ENCODE data around the gene SLC6A12.
A peak's percentile ranks its signal among the peaks of the same experiment; 100 is the strongest.

The SLC6A12 gene

DNA sequence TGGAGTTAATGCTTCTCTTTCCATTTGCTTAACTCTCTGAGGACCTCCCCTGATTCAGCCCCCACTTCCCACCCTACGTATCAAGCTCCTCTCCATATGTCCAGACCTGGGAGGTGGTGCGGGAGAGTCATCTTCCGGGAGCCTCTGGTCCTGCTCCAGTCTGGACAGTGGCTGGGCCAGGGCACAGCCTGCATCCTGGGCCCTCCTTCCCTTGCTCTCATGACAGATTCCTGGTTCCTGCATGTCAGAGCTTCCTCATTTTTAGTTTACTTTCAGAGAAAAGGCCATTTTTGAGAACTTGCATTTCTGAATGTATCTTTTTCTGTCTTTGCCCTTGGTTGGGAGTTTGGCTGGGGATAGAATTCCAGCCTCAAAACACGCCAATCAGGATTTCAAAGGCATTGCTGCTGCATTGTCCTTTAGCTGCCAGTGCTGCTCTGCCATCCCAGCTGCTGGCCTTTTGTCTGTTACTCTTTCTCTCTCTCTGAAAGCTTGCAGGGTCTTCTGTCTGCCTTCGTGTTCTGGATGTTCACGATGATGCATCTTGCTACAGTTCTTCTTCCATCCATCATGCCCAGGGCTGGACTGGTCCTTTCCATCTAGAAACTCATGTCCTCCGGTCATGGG is 54.7 kb downstream of the SLC6A12 start:
- no peaks in the 10 kb centered on the region for H3K9me3 Mint-ChIP-seq
- no peaks in the 10 kb centered on the region for H3K27me3 Mint-ChIP-seq (ENCODE audit: low read depth)
- TF ChIP-seq, protein P1, sequence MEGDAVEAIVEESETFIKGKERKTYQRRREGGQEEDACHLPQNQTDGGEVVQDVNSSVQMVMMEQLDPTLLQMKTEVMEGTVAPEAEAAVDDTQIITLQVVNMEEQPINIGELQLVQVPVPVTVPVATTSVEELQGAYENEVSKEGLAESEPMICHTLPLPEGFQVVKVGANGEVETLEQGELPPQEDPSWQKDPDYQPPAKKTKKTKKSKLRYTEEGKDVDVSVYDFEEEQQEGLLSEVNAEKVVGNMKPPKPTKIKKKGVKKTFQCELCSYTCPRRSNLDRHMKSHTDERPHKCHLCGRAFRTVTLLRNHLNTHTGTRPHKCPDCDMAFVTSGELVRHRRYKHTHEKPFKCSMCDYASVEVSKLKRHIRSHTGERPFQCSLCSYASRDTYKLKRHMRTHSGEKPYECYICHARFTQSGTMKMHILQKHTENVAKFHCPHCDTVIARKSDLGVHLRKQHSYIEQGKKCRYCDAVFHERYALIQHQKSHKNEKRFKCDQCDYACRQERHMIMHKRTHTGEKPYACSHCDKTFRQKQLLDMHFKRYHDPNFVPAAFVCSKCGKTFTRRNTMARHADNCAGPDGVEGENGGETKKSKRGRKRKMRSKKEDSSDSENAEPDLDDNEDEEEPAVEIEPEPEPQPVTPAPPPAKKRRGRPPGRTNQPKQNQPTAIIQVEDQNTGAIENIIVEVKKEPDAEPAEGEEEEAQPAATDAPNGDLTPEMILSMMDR (IDR thresholded peaks at IDR 0.05; ENCODE audit: unreplicated experiment in 3 of 3), result no peak
- H3K4me1 Mint-ChIP-seq, result peaks cover 8% of the 10 kb centered on the region
- no peaks in the 10 kb centered on the region for H3K36me3 Mint-ChIP-seq (ENCODE audit: low read depth)
- H3K4me3 Mint-ChIP-seq, result no peak overlapping the region
- H3K27ac Mint-ChIP-seq, result no peak overlapping the region

DNA sequence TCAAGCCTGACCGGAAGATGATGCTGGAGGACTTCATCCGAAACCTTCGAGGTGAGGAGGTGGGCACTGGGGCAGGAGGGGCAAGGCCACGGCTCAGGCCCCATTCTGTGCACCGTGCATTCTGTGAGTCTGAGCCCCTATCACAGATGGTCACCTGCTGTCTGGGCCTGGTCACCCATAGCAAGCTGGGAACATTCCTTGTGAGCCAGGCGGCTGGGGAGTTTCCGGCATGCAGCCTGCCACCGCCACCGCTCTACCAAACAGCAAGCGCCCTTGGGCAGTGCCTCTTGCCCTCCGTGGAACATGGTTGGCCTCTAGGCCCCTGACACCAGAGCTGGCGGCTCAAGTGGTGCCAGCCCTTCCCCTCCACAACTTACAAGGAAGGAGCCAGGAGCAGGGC is 56.3 kb downstream of the SLC6A12 start:
- Mint-ChIP-seq H3K27me3 (ENCODE audit: low read depth) (peaks cover 11% of the 10 kb centered on the region), H3K27ac (no peak overlapping the region)
- TF ChIP-seq, protein P1 (IDR thresholded peaks at IDR 0.05; ENCODE audit: unreplicated experiment in 3 of 3), result no peak

DNA sequence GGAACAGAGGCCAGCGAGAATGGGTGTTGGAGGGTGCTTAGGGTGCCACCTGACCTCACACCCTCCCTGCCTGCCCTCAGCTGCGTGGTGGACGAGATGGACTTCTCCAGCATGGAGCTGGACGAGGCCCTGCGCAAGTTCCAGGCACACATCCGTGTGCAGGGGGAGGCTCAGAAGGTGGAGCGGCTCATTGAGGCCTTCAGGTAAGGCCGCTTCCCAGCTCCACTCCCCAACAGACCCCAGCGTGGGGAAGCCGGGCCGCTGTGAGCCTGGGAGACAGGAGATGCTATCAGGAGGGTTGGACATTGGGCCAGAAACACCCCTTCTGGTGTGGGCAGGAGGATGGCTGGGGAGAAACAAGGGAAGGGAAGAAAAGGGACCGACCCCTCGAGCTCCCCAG is 57.0 kb downstream of the SLC6A12 start:
- H3K27ac Mint-ChIP-seq, result no peak overlapping the region
- TF ChIP-seq, protein P1 (IDR thresholded peaks at IDR 0.05; ENCODE audit: unreplicated experiment in 3 of 3), result no peak
- no peaks in the 10 kb centered on the region for H3K9me3 Mint-ChIP-seq
- H3K4me1 Mint-ChIP-seq, result peaks cover 19% of the 10 kb centered on the region
- peaks cover 12% of the 10 kb centered on the region for H3K27me3 Mint-ChIP-seq (ENCODE audit: low read depth)
- H3K4me3 Mint-ChIP-seq, result no peak overlapping the region
- no peaks in the 10 kb centered on the region for H3K36me3 Mint-ChIP-seq (ENCODE audit: low read depth)

More for the DNA sequence above, 56.3 kb downstream of the SLC6A12 start:
- Mint-ChIP-seq H3K36me3 (ENCODE audit: low read depth) (no peaks in the 10 kb centered on the region), H3K4me1 (peaks cover 15% of the 10 kb centered on the region), H3K9me3 (no peaks in the 10 kb centered on the region), H3K4me3 (no peak overlapping the region)

DNA sequence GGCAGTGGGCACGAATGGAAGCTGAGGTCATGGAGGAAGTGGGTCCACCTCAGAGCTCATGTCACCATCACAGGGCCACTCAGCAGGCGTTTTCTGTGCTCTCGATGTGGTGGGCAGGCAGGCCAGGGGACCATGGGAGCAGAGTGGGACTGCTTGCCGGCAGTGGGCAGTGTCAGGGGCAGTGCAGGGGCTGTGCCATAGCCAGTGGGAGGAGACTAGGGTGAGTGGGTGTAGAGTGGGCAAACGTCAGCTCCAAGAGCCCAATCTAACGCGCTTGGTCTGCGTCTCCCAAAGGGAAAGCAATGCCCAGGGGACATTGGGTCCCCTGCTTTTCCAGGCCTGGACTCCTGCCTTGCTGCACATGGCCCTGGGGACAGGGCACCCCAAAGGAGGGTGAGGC is 58.3 kb downstream of the SLC6A12 start:
- Mint-ChIP-seq H3K36me3 (ENCODE audit: low read depth) (no peaks in the 10 kb centered on the region), H3K27me3 (ENCODE audit: low read depth) (peaks cover 12% of the 10 kb centered on the region), H3K4me3 (no peak overlapping the region), H3K27ac (no peak overlapping the region), H3K9me3 (no peaks in the 10 kb centered on the region), H3K4me1 (peaks cover 19% of the 10 kb centered on the region)
- TF ChIP-seq, protein P1 (IDR thresholded peaks at IDR 0.05; ENCODE audit: unreplicated experiment in 3 of 3), result no peak

DNA sequence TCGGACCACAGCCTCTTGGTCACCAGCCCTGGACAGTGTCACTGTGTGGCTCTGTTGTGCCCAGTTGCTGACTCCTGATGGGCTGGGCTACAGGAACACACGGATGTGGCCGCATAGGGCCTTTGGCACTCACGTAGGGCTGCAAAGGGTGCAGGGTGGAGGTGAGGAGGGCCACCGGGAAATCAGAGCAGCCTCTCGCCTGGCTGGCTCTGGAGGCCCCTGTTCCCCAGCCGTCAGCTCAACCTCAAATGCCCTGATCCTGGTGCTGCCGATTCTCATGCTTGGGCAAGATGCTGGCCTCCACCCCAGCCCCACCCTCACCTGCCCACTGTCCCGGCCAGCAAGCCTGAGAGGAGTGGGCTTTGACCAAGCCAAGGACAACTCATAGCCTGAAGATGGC is 59.0 kb downstream of the SLC6A12 start:
- Mint-ChIP-seq H3K27me3 (ENCODE audit: low read depth) (peaks cover 12% of the 10 kb centered on the region), H3K36me3 (ENCODE audit: low read depth) (no peaks in the 10 kb centered on the region), H3K4me3 (no peak overlapping the region), H3K27ac (peak overlapping the region in 1 of 3 experiments; percentile 17), H3K9me3 (no peaks in the 10 kb centered on the region), H3K4me1 (peaks cover 19% of the 10 kb centered on the region)
- TF ChIP-seq, protein P1 (IDR thresholded peaks at IDR 0.05; ENCODE audit: unreplicated experiment in 3 of 3), result no peak

DNA sequence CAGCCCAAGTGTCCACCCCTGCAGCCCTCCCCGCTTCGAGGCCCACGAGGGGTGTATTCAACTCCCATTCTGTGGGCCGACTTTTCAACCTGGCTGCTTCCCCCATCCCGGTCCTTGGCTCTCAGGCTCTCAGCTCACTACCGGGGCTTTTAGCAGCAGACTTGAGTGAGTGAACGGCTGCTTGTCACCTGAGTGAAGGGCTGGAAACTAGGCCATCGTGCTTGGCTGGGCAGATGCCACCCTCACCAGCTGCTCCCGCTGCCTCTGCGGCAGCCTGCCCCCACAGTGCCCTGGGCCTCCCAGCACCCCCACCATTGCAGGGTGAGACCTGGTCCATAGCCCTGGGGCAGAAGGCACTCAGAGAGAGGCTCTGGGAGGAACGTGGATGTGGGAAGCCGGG is 59.9 kb downstream of the SLC6A12 start:
- Mint-ChIP-seq H3K27ac (no peak overlapping the region), H3K9me3 (no peaks in the 10 kb centered on the region), H3K4me1 (peaks cover 19% of the 10 kb centered on the region), H3K4me3 (no peak overlapping the region), H3K27me3 (ENCODE audit: low read depth) (peaks cover 17% of the 10 kb centered on the region), H3K36me3 (ENCODE audit: low read depth) (no peaks in the 10 kb centered on the region)
- TF ChIP-seq, protein P1 (IDR thresholded peaks at IDR 0.05; ENCODE audit: unreplicated experiment in 3 of 3), result no peak
